Measurements from ENCODE around the gene TREX2. TPM values are rescaled to one million over a fixed set of nuclear protein-coding genes. Genes with fewer than 3 reads are reported as not detected.

The TREX2 gene
- total and polyA plus RNA-seq, 2 of the 8 experiments (the other 6 are each of a cell fraction or from before 2014, with no cell fraction given), result 0.71 to 0.80 TPM

DNA sequence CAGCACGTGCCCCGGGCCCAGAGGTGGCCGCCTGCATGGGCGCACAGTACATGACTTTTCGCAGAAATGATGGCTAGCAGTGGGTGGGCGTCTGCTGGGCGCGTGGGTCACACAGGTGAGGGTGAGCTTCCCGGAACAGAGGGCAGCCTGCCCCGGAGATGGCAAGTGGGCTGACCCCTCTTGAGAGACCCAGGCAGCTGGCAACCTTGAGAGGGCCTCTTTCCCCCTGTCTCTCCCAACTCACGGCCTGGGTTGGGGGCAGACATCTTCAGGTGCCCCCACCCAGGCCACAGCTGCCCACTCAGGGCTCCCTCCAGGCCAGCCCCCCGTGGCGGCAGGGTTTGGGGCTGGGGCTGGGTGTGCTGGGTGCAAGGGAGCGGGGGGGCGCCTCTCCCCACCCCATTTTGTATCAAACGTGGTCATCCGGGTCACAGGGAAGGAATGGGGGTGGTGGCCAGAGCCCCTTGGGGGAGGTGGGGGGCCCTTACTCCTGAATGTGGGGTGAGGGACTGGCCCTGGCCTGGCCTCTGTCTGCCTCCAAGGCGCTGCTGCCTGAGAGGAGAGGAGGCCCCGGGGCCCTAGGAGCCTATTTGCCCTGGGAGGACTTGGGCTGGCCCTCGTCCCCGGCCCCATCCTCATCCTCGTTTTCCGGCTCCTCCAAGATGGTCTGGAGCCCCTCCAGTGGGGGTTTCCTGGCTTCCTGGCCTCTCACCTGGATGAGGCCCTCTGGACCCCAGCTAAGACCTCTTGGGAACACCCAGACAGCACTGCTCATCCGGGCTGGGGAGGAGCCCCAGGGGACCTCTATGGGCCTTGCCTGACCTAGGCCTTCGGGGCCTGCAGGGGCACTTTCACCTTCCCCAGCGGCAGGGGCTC, 49.3 kb downstream of the TREX2 start:
- no peak overlapping the region for H2AK5ac ChIP-seq (ENCODE audit: low read depth, low read length)
- FAIRE-seq (no peak), DNase-seq (ENCODE audit: low read depth in 1 of 2, low spot score in 2 of 2) (no peak)
- no peak overlapping the region for H4K91ac ChIP-seq (replicated peaks; ENCODE audit: insufficient read length, low read length)
- no peak overlapping the region for H4K5ac ChIP-seq (ENCODE audit: insufficient read length, low read depth, low read length)
- peaks cover 4% of the 10 kb centered on the region; the same call in 1 of the 2 replicates for H3K23me2 ChIP-seq (ENCODE audit: low read depth, low read length)
- no peak overlapping the region for H2AFZ ChIP-seq (ENCODE audit: low read length)
- no peak overlapping the region for H3K18ac ChIP-seq (ENCODE audit: extremely low read depth, low read length)
- H2BK5ac ChIP-seq (ENCODE audit: low read depth, low read length), result no peak overlapping the region
- no peak overlapping the region for H3K4me2 ChIP-seq (ENCODE audit: insufficient read depth in 1 of 2, low read depth in 2 of 2, low read length in 2 of 2)
- H3K14ac ChIP-seq (ENCODE audit: insufficient read length), result no peak overlapping the region
- CTCF ChIA-PET (ENCODE audit: partially characterized antibody), result no interaction called here
- no peaks in the 10 kb centered on the region for H3K79me1 ChIP-seq (ENCODE audit: low read depth, low read length)
- POLR2A ChIA-PET (ENCODE audit: partially characterized antibody), result no interaction called here
- no peaks in the 10 kb centered on the region for H3K36me3 ChIP-seq (ENCODE audit: control insufficient read depth in 2 of 4, insufficient read depth in 4 of 4, low read length in 3 of 4)
- H3K27ac ChIP-seq (ENCODE audit: low read depth, low read length), result no peak overlapping the region
- H3K9me3 ChIP-seq (ENCODE audit: insufficient read depth in 2 of 2, low read depth in 1 of 2, low read length in 1 of 2), result no peaks in the 10 kb centered on the region; a peak in 1 of 4 replicates
- H2BK120ac ChIP-seq (replicated peaks; ENCODE audit: low read depth, low read length), result no peak overlapping the region
- no peaks in the 10 kb centered on the region; a peak in 1 of 7 replicates for H3K27me3 ChIP-seq (replicated peaks in 1 of 4; ENCODE audit: control insufficient read depth in 3 of 4, extremely low read depth in 1 of 4, insufficient read depth in 3 of 4, low read length in 3 of 4)
- no peak overlapping the region for H2BK15ac ChIP-seq (ENCODE audit: low read length)
- H3K9ac ChIP-seq (replicated peaks in 1 of 4; ENCODE audit: extremely low read depth in 1 of 4, low read depth in 3 of 4, low read length in 3 of 4), result no peak overlapping the region
- no peak overlapping the region for H2BK12ac ChIP-seq (ENCODE audit: low read depth, low read length)
- H3K4ac ChIP-seq (replicated peaks; ENCODE audit: insufficient read length, low read depth, low read length), result no peak overlapping the region
- H3K56ac ChIP-seq (replicated peaks; ENCODE audit: insufficient read length, low read depth, low read length), result no peak overlapping the region
- no peak overlapping the region for H3K4me3 ChIP-seq (ENCODE audit: extremely low read depth in 1 of 4, insufficient read depth in 2 of 4, low read depth in 3 of 4, low read length in 4 of 4)
- no CpG with 5 or more reads among the region's 26 CpGs for WGBS, 2 experiments (ENCODE audit: extremely low coverage in 1 of 2, insufficient coverage in 1 of 2, insufficient read length in 1 of 2, insufficient replicate concordance in 2 of 2, low coverage in 1 of 2, low lambda C conversion rate in 2 of 2, missing lambda C conversion rate in 1 of 2)
- no peaks in the 10 kb centered on the region for H3K4me1 ChIP-seq (replicated peaks in 1 of 4; ENCODE audit: control insufficient read depth in 3 of 4, insufficient read depth in 4 of 4, low read length in 3 of 4)
- H3K79me2 ChIP-seq (ENCODE audit: control insufficient read depth in 1 of 2, insufficient read depth in 2 of 2, low read length in 2 of 2), result no peaks in the 10 kb centered on the region
- H4K8ac ChIP-seq (ENCODE audit: extremely low read depth, insufficient read depth, low read length), result no peak overlapping the region
- no peak overlapping the region for H3K23ac ChIP-seq (ENCODE audit: insufficient read length)
- H4K20me1 ChIP-seq (replicated peaks in 1 of 2; ENCODE audit: control insufficient read depth in 1 of 2, insufficient read depth in 2 of 2, low read length in 2 of 2), result no peaks in the 10 kb centered on the region
- no peak overlapping the region for H2BK20ac ChIP-seq (ENCODE audit: low read length)
- no peak for TF ChIP-seq SRF (IDR thresholded peaks at IDR 0.05; ENCODE audit: low read depth, low read length)
- no peak for TF ChIP-seq CREB1 (IDR thresholded peaks at IDR 0.05)
- no peak for TF ChIP-seq TAF1 (IDR thresholded peaks at IDR 0.05; ENCODE audit: low read depth, low read length)
- no peak for TF ChIP-seq POLR2AphosphoS5 (IDR thresholded peaks at IDR 0.05; ENCODE audit: low read depth, low read length)
- TF ChIP-seq CTBP2 (IDR thresholded peaks at IDR 0.05; ENCODE audit: borderline replicate concordance, insufficient read depth, insufficient read length, low read length), result no peak
- no peak for TF ChIP-seq BRCA1 (IDR thresholded peaks at IDR 0.05; ENCODE audit: low read depth, low read length)

Measured in H1 (cell line).